K562 (cell line): ENCODE data around the gene SART3. TPM values are rescaled to one million over a fixed set of nuclear protein-coding genes. Genes with fewer than 3 reads are reported as not detected.

Source experiments
- CTCFL ChIP-seq: IDR thresholded peaks from 2 replicates; pipeline ENCODE4 v1.6.1; 2011; ENCODE audit warnings: borderline replicate concordance, low read depth, mild to moderate bottlenecking, moderate library complexity, low read length; ENCODE audit not compliant: insufficient read depth, poor library complexity, severe bottlenecking
- GABPB2 ChIP-seq: fragments of 250-450 bp; sonication (Bioruptor Pico); conservative IDR thresholded peaks from 2 replicates; pipeline ENCODE4 v1.5.1; 2021; ENCODE audit warnings: mild to moderate bottlenecking
- KLF1 ChIP-seq: fragments of 450-650 bp; IDR thresholded peaks from 2 replicates; pipeline ENCODE4 v1.6.1; 2016; ENCODE audit warnings: missing genetic modification characterization, missing compliant biosample characterization
- KLF10 ChIP-seq: fragments of 250-450 bp; sonication (Bioruptor Pico); IDR thresholded peaks from 2 replicates; pipeline ENCODE4 v1.6.1; 2021; ENCODE audit warnings: matching md5 sums
- PHF20 ChIP-seq: fragments of 450-650 bp; IDR thresholded peaks from 2 replicates; pipeline ENCODE4 v1.6.1; 2018; ENCODE audit not compliant: partially characterized antibody
- SRF ChIP-seq, 2 experiments: fragments of 250-450, 450-650 bp in 1 of 2; sonication (Bioruptor Pico) in 1 of 2; sonication (generic) in 1 of 2; formaldehyde crosslinking; IDR thresholded peaks; 2 replicates each; pipeline versions ENCODE4 v1.5.0 to v1.5.1; 2020 to 2022; ENCODE audit warnings: mild to moderate bottlenecking in 1 of 2, missing genetic modification reagents in 1 of 2
- ZBTB9 ChIP-seq: fragments of 450-650 bp; formaldehyde crosslinking; IDR thresholded peaks from 2 replicates; pipeline ENCODE4 v1.4.0; 2020; ENCODE audit warnings: mild to moderate bottlenecking, moderate library complexity
- polyA plus RNA-seq, 8 experiments: library from polyadenylated mRNA; depleted of rRNA in 4 of 8; stranded (reverse) in 5 of 8; unstranded in 3 of 8; fragments of >200 nt; fragmentation: Nextera tagmentation in 2 of 8; fragmentation: Illumina TruSeq in 1 of 8; extraction: Ambion mirVana in 2 of 8; extraction: Trizol in 1 of 8; gene quantifications; 2 replicates each; pipeline versions ENCODE4 v1.2.1 to v1.2.3, GENCODE V29; 2011 to 2014; ENCODE audit warnings: inconsistent platforms in 1 of 8, missing spikeins in 1 of 8
- total RNA-seq, 7 experiments: library from RNA; depleted of rRNA in 6 of 7; stranded (reverse); fragments of >200 nt in 6 of 7; fragmentation: Illumina TruSeq in 2 of 7; extraction: Trizol in 2 of 7; gene quantifications; 2 replicates each; pipeline versions ENCODE4 v1.2.1 to v1.2.3, GENCODE V29; 2011 to 2021; ENCODE audit warnings: low replicate concordance in 1 of 7
- TF ChIP-seq, protein P1 (sequence below), 2 experiments: fragments of 150-350 bp in 1 of 2; IDR thresholded peaks; 2 replicates each; pipeline ENCODE4 v1.6.1; 2012 to 2016; ENCODE audit warnings: low read depth in 2 of 2, low read length in 2 of 2, mild to moderate bottlenecking in 1 of 2, moderate library complexity in 1 of 2
- TF ChIP-seq, protein P2 (sequence below), 2 experiments: fragments of 450-650 bp; formaldehyde crosslinking in 1 of 2; IDR thresholded peaks; 2 replicates each; pipeline versions ENCODE4 v1.4.0 to v1.6.1; 2014 to 2020; ENCODE audit warnings: mild to moderate bottlenecking in 2 of 2, borderline replicate concordance in 1 of 2, low read depth in 1 of 2

SART3 gene
- total and polyA plus RNA-seq, 9 of the 15 experiments (the other 6 are each of a cell fraction or from before 2014, with no cell fraction given): 8.9 to 167 (median 56.7) TPM

- TF ChIP-seq ZBTB9: no peak; the same call in 1 of the 2 replicates
- TF ChIP-seq, protein P1, sequence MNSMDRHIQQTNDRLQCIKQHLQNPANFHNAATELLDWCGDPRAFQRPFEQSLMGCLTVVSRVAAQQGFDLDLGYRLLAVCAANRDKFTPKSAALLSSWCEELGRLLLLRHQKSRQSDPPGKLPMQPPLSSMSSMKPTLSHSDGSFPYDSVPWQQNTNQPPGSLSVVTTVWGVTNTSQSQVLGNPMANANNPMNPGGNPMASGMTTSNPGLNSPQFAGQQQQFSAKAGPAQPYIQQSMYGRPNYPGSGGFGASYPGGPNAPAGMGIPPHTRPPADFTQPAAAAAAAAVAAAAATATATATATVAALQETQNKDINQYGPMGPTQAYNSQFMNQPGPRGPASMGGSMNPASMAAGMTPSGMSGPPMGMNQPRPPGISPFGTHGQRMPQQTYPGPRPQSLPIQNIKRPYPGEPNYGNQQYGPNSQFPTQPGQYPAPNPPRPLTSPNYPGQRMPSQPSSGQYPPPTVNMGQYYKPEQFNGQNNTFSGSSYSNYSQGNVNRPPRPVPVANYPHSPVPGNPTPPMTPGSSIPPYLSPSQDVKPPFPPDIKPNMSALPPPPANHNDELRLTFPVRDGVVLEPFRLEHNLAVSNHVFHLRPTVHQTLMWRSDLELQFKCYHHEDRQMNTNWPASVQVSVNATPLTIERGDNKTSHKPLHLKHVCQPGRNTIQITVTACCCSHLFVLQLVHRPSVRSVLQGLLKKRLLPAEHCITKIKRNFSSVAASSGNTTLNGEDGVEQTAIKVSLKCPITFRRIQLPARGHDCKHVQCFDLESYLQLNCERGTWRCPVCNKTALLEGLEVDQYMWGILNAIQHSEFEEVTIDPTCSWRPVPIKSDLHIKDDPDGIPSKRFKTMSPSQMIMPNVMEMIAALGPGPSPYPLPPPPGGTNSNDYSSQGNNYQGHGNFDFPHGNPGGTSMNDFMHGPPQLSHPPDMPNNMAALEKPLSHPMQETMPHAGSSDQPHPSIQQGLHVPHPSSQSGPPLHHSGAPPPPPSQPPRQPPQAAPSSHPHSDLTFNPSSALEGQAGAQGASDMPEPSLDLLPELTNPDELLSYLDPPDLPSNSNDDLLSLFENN (IDR thresholded peaks at IDR 0.05; ENCODE audit: low read depth in 2 of 2, low read length in 2 of 2): no peak
- peak; percentile 85 for TF ChIP-seq PHF20
- TF ChIP-seq SRF (CRISPR knock-in tag; IDR thresholded peaks at IDR 0.05): 0 out of 4 replicates have a peak, but pooled peaks of 1 of the 2 experiments have one; percentile 23
- TF ChIP-seq, protein P2, sequence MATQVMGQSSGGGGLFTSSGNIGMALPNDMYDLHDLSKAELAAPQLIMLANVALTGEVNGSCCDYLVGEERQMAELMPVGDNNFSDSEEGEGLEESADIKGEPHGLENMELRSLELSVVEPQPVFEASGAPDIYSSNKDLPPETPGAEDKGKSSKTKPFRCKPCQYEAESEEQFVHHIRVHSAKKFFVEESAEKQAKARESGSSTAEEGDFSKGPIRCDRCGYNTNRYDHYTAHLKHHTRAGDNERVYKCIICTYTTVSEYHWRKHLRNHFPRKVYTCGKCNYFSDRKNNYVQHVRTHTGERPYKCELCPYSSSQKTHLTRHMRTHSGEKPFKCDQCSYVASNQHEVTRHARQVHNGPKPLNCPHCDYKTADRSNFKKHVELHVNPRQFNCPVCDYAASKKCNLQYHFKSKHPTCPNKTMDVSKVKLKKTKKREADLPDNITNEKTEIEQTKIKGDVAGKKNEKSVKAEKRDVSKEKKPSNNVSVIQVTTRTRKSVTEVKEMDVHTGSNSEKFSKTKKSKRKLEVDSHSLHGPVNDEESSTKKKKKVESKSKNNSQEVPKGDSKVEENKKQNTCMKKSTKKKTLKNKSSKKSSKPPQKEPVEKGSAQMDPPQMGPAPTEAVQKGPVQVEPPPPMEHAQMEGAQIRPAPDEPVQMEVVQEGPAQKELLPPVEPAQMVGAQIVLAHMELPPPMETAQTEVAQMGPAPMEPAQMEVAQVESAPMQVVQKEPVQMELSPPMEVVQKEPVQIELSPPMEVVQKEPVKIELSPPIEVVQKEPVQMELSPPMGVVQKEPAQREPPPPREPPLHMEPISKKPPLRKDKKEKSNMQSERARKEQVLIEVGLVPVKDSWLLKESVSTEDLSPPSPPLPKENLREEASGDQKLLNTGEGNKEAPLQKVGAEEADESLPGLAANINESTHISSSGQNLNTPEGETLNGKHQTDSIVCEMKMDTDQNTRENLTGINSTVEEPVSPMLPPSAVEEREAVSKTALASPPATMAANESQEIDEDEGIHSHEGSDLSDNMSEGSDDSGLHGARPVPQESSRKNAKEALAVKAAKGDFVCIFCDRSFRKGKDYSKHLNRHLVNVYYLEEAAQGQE (IDR thresholded peaks at IDR 0.05; ENCODE audit: borderline replicate concordance): no peak
- TF ChIP-seq, protein P2 (CRISPR knock-in tag; IDR thresholded peaks at IDR 0.05; ENCODE audit: low read depth): no peak
- no peak for TF ChIP-seq CTCFL
- no peak for TF ChIP-seq GABPB2
- TF ChIP-seq KLF1 (tag): no peak
- TF ChIP-seq KLF10: no peak
These were observed at the start of gene SART3 (continued) for GRCh38 chr12:108560752-108561719.
